Measurements from ENCODE around the gene CCL21.

CCL21 gene

GRCh38 chr9:34707130-34707529, 2.8 kb downstream of the CCL21 start:
- DNase-seq (ENCODE audit: low read depth): no peak

- DNase-seq (ENCODE audit: low read depth): peak; percentile 75
These were observed 7.9 kb downstream of the CCL21 start for GRCh38 chr9:34701769-34702736.

DNA sequence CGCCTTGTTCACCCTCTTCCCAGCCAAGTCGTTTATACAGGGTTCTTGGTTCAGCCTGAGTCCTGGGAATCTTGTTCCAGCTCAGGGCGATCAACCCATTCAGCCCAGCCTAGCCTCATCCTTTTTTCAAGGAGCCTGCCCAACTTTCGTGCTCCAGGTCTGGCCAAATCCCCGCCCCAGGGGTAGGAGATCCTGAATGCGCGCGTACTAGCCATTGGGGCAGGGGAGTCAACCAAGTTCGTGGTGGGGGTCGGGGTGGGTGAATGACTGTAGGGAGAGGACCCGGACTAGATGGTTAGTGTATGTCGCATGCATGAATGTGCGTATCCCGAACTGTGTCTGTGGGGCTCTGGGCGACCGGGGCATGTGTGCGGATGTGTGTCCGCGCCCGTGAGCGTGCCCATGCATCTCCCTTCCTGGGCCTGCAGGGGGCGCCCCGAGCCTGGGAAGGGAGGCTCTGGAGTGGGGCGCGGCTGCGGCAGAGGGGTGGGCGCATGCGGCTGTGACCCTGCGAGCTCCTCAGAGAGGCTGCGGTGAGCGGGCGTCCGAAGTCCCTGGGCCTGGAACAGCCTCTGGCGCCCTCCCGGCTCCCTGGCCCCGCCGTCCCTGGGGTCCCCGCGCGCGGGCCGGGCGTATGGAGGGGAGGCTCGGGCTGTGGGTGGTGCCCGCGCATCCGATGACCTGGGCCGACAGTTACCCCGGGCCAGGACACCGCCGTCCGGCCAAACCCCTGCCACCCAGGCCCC, 8.7 kb downstream of the CCL21 start:
- peak; percentile 62 for DNase-seq (ENCODE audit: low read depth)

GRCh38 chr9:34694811-34695210, 15.1 kb downstream of the CCL21 start:
- no peak for DNase-seq (ENCODE audit: low read depth)

- DNase-seq (ENCODE audit: low read depth): no peak
These were observed 16.4 kb downstream of the CCL21 start for GRCh38 chr9:34693560-34693959.

DNA sequence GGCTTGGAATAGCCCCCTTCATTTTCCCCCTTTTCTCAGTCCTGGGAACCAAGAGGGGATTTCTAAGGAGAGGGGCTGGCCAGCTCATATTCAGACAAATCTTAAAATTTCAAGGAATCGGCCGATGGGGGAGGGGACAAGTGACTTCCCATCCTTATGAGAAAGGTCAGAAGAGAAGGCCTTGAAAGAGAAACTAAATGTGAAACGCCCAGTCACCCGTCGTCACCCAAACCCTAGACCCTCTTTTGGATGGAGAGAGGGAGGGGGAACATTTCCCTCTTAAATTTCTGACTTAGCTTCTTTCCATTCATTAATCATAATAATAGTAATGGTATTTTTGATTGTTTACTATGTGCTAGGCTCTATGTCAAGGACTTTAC, 18.0 kb downstream of the CCL21 start:
- DNase-seq (ENCODE audit: low read depth): no peak

GRCh38 chr9:34690983-34691935, 18.7 kb downstream of the CCL21 start, which contains the start of gene CCL19:
TSS of gene CCL19 (minus strand) at chr9:34691276. CDS start at chr9:34691139, 137 bp downstream.
- no peak for DNase-seq (ENCODE audit: low read depth)

DNA sequence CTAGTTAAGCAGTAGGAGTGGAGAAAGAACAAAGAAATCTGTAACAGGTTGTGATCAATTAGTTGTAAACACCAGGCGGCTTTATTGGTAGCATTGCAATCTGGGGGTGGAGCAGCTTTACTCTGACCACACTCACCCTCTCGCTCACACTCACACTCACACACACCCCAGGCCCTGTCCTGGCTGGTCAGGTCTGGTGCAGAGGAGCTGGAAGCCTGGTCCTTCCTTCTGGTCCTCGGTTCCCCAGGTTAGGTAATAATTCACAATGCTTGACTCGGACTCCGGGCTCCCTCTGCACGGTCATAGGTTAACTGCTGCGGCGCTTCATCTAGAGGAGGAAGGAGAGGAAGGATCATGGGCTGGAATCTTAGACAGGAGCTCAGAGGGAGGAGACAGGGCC, 20.4 kb downstream of the CCL21 start:
- no peak for DNase-seq (ENCODE audit: low read depth)

GRCh38 chr9:34689116-34689470, 20.8 kb downstream of the CCL21 start:
- no peak for DNase-seq (ENCODE audit: low read depth)

DNA sequence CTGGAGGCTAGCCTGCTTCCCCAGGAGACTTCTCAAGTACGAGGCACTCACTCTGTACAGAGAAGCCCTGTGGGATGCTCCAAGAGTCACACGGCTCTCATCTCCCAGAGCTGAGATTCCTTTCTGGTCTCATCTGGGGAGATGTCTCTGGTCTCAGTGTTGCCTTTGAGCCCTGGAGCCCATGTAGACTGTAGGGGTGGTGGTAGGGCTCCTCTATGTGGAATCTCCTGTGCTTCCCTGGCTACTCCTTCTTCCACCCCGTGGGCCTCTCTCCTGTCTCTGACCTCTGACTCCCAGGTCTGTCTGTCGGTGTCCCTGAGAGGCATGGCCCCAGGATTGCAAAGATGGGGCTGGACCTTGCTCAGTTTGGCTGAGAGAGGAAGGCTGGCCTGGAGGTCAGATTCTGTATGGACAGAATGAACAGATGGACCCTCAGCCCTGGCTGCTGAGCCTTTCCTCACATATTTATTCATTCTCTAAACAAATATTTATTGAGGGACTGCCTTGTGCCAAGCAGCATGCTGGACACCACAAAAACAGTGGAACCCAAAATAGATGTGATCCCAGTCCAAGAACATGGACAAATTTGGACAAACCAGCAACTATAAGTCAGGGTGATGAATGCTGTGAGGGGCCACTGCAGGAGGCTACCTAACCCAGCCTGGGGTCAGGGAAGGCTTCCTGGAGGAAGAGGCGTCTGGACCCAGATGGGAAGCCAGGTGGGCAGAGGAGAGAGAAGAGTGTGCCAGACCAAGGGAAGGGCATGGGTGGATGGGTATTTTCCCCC, 21.4 kb downstream of the CCL21 start:
- DNase-seq (ENCODE audit: low read depth): no peak

- no peak for DNase-seq (ENCODE audit: low read depth)
These were observed 22.5 kb downstream of the CCL21 start for GRCh38 chr9:34687276-34688030.

GRCh38 chr9:34686732-34687131, 23.2 kb downstream of the CCL21 start:
- peak; percentile 4 for DNase-seq (ENCODE audit: low read depth)

DNA sequence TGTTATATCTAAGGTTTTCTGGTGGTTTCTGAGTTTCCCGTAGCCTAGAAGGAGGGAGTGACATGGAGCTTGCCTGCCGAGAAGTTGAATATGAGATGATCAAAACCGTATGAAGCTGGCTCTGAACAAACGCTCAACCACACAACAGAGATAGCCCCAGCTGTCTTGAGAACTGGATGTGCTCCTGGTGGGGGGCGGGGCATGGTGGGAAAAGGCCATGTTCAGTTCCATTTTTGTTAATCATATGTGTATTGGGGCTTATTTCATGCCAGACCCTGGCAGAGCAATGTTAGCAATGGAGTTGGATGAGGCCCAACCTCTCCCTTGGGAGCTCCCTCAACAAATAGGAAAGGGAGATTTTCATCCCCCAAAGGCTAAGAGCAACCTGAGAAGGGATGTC, 23.7 kb downstream of the CCL21 start:
- DNase-seq (ENCODE audit: low read depth): no peak

- DNase-seq (ENCODE audit: low read depth): peak; percentile 5
These were observed 24.3 kb downstream of the CCL21 start for GRCh38 chr9:34685591-34685990.

- DNase-seq (ENCODE audit: low read depth): no peak
These were observed 25.1 kb downstream of the CCL21 start for GRCh38 chr9:34684816-34685215.

- DNase-seq (ENCODE audit: low read depth): no peak
These were observed 25.8 kb downstream of the CCL21 start for GRCh38 chr9:34684145-34684544.

GRCh38 chr9:34675869-34676268, 34.1 kb downstream of the CCL21 start:
- DNase-seq (ENCODE audit: low read depth): no peak

DNA sequence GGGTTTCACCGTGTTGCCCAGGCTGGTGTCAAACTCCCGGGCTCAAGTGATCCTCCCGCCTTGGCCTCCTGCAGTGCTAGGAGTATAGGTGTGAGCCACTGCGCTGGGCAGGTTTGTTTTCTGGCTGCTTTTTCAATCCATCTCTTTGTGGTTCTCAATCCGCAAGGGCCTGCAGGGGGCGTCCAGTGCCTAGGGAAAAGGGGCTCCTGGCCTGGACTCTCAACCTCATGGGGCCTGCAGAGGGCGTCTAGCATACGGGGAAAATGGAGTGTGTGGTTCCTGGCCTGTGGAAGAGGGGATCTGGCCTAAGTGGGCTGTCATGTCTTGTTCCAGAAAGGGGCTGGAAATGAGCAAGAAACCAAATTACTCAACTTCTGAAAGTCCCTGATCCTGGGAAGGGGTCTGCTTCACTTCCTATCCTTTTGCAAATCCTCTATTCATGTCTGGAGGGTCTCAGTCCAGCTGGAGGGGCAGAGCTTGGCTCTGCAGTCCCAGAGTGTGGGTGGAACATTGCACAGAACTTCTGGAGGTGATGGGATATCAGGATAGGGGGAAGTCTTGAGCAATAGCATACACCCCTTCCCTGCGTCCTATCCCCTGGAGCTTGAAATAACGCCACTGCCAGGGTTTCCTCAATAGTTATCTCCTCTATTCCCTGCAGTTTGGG, 34.8 kb downstream of the CCL21 start:
- DNase-seq (ENCODE audit: low read depth): peak; percentile 70

GRCh38 chr9:34674440-34674839, 35.5 kb downstream of the CCL21 start:
- no peak for DNase-seq (ENCODE audit: low read depth)

GRCh38 chr9:34671307-34671706, 38.6 kb downstream of the CCL21 start:
- no peak for DNase-seq (ENCODE audit: low read depth)
